Fibroblast of skin of scalp (primary cell): Measurements from ENCODE around the gene TMC2.

ENCODE experiments used
- DNase-seq: peaks from one replicate; pipeline ENCODE4 v3.0.0-alpha.2; 2013

Gene TMC2

GRCh38 chr20:2626853-2627541, 90.6 kb downstream of the TMC2 start:
- DNase-seq, result peak; percentile 69

GRCh38 chr20:2631228-2631627, 94.9 kb downstream of the TMC2 start:
- no peak for DNase-seq

GRCh38 chr20:2633381-2633780, 97.0 kb downstream of the TMC2 start:
- no peak for DNase-seq

GRCh38 chr20:2637246-2637645, 100.9 kb downstream of the TMC2 start:
- no peak for DNase-seq

GRCh38 chr20:2640260-2640659, 103.9 kb downstream of the TMC2 start:
- DNase-seq, result no peak

- DNase-seq, result no peak
Measured at GRCh38 chr20:2640899-2641298, 104.5 kb downstream of the TMC2 start.

- DNase-seq, result no peak
Measured at GRCh38 chr20:2643708-2644107, 107.3 kb downstream of the TMC2 start.

- DNase-seq, result peak; percentile 94
Measured at GRCh38 chr20:2651772-2652723, 115.7 kb downstream of the TMC2 start, which contains the start of gene NOP56. Gene NOP56 (plus strand): TSS chr20:2652632. CDS start chr20:2652661, 29 bp downstream.

- DNase-seq, result peak; percentile 24
Measured at GRCh38 chr20:2652724-2653555, 116.6 kb downstream of the TMC2 start.

GRCh38 chr20:2653556-2654383, 117.4 kb downstream of the TMC2 start:
- no peak for DNase-seq

GRCh38 chr20:2654384-2654822, 118.0 kb downstream of the TMC2 start:
- DNase-seq, result no peak

- DNase-seq, result no peak
Measured at GRCh38 chr20:2654831-2655230, 118.5 kb downstream of the TMC2 start.

- DNase-seq, result no peak
Measured at GRCh38 chr20:2655331-2656116, 119.2 kb downstream of the TMC2 start.

- DNase-seq, result no peak
Measured at GRCh38 chr20:2656471-2657117, 120.2 kb downstream of the TMC2 start.

- DNase-seq, result no peak
Measured at GRCh38 chr20:2657241-2657640, 120.9 kb downstream of the TMC2 start.

- no peak for DNase-seq
Measured at GRCh38 chr20:2657674-2658073, 121.3 kb downstream of the TMC2 start.

GRCh38 chr20:2658414-2659354, 122.3 kb downstream of the TMC2 start:
- no peak for DNase-seq

GRCh38 chr20:2659547-2659946, 123.2 kb downstream of the TMC2 start:
- no peak for DNase-seq

GRCh38 chr20:2663364-2663886, 127.1 kb downstream of the TMC2 start:
- DNase-seq, result no peak
